Aorta (tissue), 5 donors: ENCODE data around the gene USP24. TPM values are rescaled to one million over a fixed set of nuclear protein-coding genes. Genes with fewer than 3 reads are reported as not detected.
A peak's percentile ranks its signal among the peaks of the same experiment; 100 is the strongest.

Source experiments
- ATAC-seq: fragments of 200-7000 bp; cut with Tn5 transposase; one replicate; pipeline ENCODE4 v1.9.1; 2022; ENCODE audit warnings: moderate library complexity; ENCODE audit not compliant: low FRiP score
- DNase-seq, 2 donors: peaks; one replicate each; pipeline ENCODE4 v3.0.0-alpha.2; 2020
- H3K27ac ChIP-seq, 2 donors: one replicate each; pipeline ENCODE4 v1.5.1; 2013; ENCODE audit warnings: low read length in 2 of 2, mild to moderate bottlenecking in 2 of 2, moderate library complexity in 2 of 2, control low read depth in 1 of 2, inconsistent platforms in 1 of 2, low read depth in 1 of 2
- H3K27me3 ChIP-seq, 2 donors: one replicate each; pipeline ENCODE4 v1.6.1; 2013; ENCODE audit warnings: control low read depth in 1 of 2, low read length in 1 of 2, mild to moderate bottlenecking in 1 of 2, moderate library complexity in 1 of 2; ENCODE audit not compliant: insufficient read depth in 2 of 2, control insufficient read depth in 1 of 2
- H3K36me3 ChIP-seq, 2 donors: one replicate each; pipeline ENCODE4 v1.6.1; 2013; ENCODE audit warnings: control low read depth in 1 of 2, low read length in 1 of 2, mild to moderate bottlenecking in 1 of 2; ENCODE audit not compliant: insufficient read depth in 2 of 2, control insufficient read depth in 1 of 2
- H3K4me1 ChIP-seq, 2 donors: one replicate each; pipeline ENCODE4 v1.6.1; 2013; ENCODE audit warnings: low read length in 2 of 2, control low read depth in 1 of 2, mild to moderate bottlenecking in 1 of 2, moderate library complexity in 1 of 2; ENCODE audit not compliant: insufficient read depth in 2 of 2, control insufficient read depth in 1 of 2
- H3K4me3 ChIP-seq, 2 donors: one replicate each; pipeline ENCODE4 v1.5.1; 2013; ENCODE audit warnings: low read length in 2 of 2, control low read depth in 1 of 2, mild to moderate bottlenecking in 1 of 2
- H3K9me3 ChIP-seq: one replicate; pipeline ENCODE4 v1.6.1; 2013; ENCODE audit warnings: mild to moderate bottlenecking, low read length; ENCODE audit not compliant: control insufficient read depth
- WGBS, 2 donors: extraction: QIAGEN DNeasy Blood & Tissue Kit; methylation state at CpG; one replicate each; pipeline ENCODE4 v1.1.7; 2013; 5-methylcytosine and 5-hydroxymethylcytosine counted together
- intact Hi-C, 2 donors: fragments of 100-400 bp; cut with DNase I; formaldehyde crosslinking; loops; one replicate each; pipeline versions ENCODE4 v1.14.2 to v1.15.0; 2022
- polyA plus RNA-seq, 2 donors: library from polyadenylated mRNA; stranded (reverse); fragments of 200-250 nt; gene quantifications; one replicate each; pipeline ENCODE4 v1.2.3, GENCODE V29; 2013
- total RNA-seq, 2 donors: library from RNA; stranded (reverse); fragmentation: NEBNext Ultra II Directional; extraction: Animal tissue kit (Norgen Biotek cat#: 25700); gene quantifications; one replicate each; pipeline ENCODE4 v1.2.1, GENCODE V29; 2021
- donor health status: healthy with polysubstance abuse.
- donor health status: Bipolar disorder and iron deficiency.
- donor health status: DM: no; HTN: no; CAD: no.
- donor health status: DM: no; HTN: no; CAD: no.
- donor health status: DM: yes; HTN: yes; CAD: no.

The USP24 gene
- total and polyA plus RNA-seq, 4 donors, result 4.4 to 54.4 (median 29.8) TPM

DNA sequence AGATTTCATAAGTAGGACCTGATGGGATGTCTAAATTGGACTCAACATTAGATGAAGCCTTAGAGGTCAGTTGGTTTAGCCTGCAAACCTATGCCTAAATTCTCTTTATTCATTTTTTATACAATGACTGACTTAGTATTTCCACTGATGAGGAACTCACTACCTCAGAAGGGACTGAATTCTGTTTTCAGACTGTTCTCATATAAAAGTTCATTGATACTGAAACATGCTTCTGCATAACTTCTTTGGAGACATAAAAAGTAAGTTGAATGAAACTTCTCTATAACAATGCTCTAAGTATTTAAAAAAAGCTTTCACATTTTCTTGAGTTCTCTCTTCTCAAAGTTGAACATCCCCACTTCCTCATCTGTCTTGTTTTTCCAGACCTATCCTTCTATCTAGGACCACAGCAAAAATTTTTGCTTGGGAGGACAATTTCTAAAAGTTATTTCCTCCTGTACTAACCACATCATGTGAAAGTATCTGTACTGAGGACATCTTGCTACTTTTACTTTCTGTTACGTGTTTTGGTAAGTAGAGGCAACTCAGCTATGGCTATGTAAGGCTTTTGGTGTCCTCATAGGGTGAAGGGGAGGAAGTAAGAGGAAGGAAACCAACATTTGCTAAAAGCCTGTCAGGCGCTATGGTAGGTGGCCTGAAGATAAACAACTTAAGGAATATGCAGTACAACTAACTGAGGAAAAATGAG lies 64.1 kb downstream of the USP24 start:
- Histone ChIP-seq H3K27ac (no peak overlapping the region), H3K4me1 (no peaks in the 10 kb centered on the region), H3K27me3 (no peaks in the 10 kb centered on the region), H3K36me3 (peaks cover 0 to 5% of the 10 kb centered on the region in 2 donors), H3K4me3 (no peak overlapping the region), H3K9me3 (no peaks in the 10 kb centered on the region)
- WGBS, 2 donors, result 93% methylated on average over 2 of the region's 2 CpGs
- intact Hi-C loops, result no loop called here
- DNase-seq (no peak), ATAC-seq (peak; percentile 48)

DNA sequence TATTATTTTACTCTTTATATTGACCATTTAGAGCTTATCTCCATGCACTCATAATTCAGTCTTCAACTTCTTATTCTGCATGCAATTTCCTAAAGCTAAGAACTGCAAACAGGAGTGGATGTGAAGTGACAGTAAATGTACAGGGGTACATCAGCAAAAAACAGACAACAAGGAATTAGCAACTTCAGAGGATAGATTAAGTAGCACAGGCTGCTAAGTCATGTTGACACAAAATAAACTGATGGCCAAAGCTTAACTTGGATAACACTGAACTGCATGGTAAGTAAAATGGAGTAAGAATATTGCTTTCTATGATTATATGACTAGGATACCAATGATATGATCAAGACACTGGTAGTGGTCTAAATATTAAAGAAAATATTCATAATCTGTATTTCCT lies 66.5 kb downstream of the USP24 start:
- Histone ChIP-seq H3K4me3 (no peak overlapping the region), H3K9me3 (no peaks in the 10 kb centered on the region), H3K27me3 (no peaks in the 10 kb centered on the region), H3K4me1 (no peaks in the 10 kb centered on the region), H3K36me3 (peaks cover 0 to 7% of the 10 kb centered on the region in 2 donors), H3K27ac (no peak overlapping the region)
- no peak for ATAC-seq
- intact Hi-C loops, result loop anchor here (10.0 kb wide), 3 partner anchors 66 to 1556 kb away; partner anchors contain the start of gene USP24 (in 1 of the 2)
- no peak for DNase-seq

GRCh38 chr1:55147524-55147923 lies 67.6 kb downstream of the USP24 start:
- Histone ChIP-seq H3K27me3 (no peaks in the 10 kb centered on the region), H3K9me3 (no peaks in the 10 kb centered on the region), H3K36me3 (peaks cover 0 to 5% of the 10 kb centered on the region in 2 donors), H3K4me1 (no peaks in the 10 kb centered on the region), H3K27ac (no peak overlapping the region), H3K4me3 (no peak overlapping the region)
- ATAC-seq, result no peak
- intact Hi-C loops, result loop anchor here (10.0 kb wide), 3 partner anchors 67 to 1557 kb away; partner anchors contain the start of gene USP24 (in 1 of the 2)
- DNase-seq, result no peak
- 86 to 87% methylated on average over 8 of the region's 8 CpGs for WGBS, 2 donors

- DNase-seq, result no peak
- Histone ChIP-seq H3K4me3 (no peak overlapping the region), H3K27ac (no peak overlapping the region), H3K9me3 (no peaks in the 10 kb centered on the region), H3K4me1 (no peaks in the 10 kb centered on the region), H3K27me3 (no peaks in the 10 kb centered on the region), H3K36me3 (peaks cover 0 to 4% of the 10 kb centered on the region in 2 donors)
- ATAC-seq, result no peak
- 59 to 64% methylated on average over 2 of the region's 2 CpGs for WGBS, 2 donors
- intact Hi-C loops, result loop anchor here (10.0 kb wide), 3 partner anchors 68 to 1558 kb away; partner anchors contain the start of gene USP24 (in 1 of the 2)
Observed at GRCh38 chr1:55146781-55147180, 68.4 kb downstream of the USP24 start.

DNA sequence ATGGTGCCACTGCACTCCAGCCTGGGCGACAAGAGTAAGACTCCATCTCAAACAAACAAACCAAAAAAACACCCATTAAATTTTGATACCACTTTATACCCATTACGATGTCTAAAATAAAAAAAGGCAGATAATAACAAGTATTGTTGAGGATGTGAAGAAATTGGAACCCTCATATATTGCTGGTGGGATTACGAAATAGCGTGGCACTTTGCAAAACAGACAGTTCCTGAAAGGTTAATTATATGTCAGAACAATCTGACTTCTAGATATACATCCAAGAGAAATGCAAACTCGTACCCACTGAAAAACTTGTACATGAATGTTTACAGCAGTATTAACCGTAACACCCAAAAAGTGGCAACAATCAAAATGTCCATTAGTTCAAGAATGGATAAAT lies 70.3 kb downstream of the USP24 start:
- no peak for ATAC-seq
- 97 to 98% methylated on average over 6 of the region's 6 CpGs for WGBS, 2 donors

GRCh38 chr1:55143684-55144083 lies 71.5 kb downstream of the USP24 start:
- no peak for ATAC-seq
- H3K27me3 ChIP-seq, result no peaks in the 10 kb centered on the region
- WGBS, 2 donors, result 88 to 91% methylated on average over 3 of the region's 3 CpGs
- no peaks in the 10 kb centered on the region for H3K4me1 ChIP-seq
- peaks cover 0 to 3% of the 10 kb centered on the region in 2 donors for H3K36me3 ChIP-seq
- no peak overlapping the region for H3K4me3 ChIP-seq
- no peak for DNase-seq
- intact Hi-C loops, result loop anchor here (10.0 kb wide), 3 partner anchors 71 to 1561 kb away; partner anchors contain the start of gene USP24 (in 1 of the 2)
- H3K9me3 ChIP-seq, result no peaks in the 10 kb centered on the region
- no peak overlapping the region for H3K27ac ChIP-seq

More for the DNA sequence above, 70.3 kb downstream of the USP24 start:
- Histone ChIP-seq H3K4me3 (no peak overlapping the region), H3K36me3 (peaks cover 0 to 3% of the 10 kb centered on the region in 2 donors), H3K9me3 (no peaks in the 10 kb centered on the region), H3K4me1 (no peaks in the 10 kb centered on the region), H3K27ac (no peak overlapping the region), H3K27me3 (no peaks in the 10 kb centered on the region)
- intact Hi-C loops, result loop anchor here (10.0 kb wide), 3 partner anchors 70 to 1560 kb away; partner anchors contain the start of gene USP24 (in 1 of the 2)
- no peak for DNase-seq

GRCh38 chr1:55141295-55141893 lies 73.8 kb downstream of the USP24 start:
- no peaks in the 10 kb centered on the region for H3K27me3 ChIP-seq
- WGBS, 2 donors, result 90 to 95% methylated on average over 1 of the region's 1 CpG
- intact Hi-C loops, result loop anchor here (2.0 to 10.0 kb wide), 4 partner anchors 73 to 1563 kb away; partner anchors contain the start of gene USP24 (in 1 of the 2)
- H3K36me3 ChIP-seq, result peaks cover 4 to 10% of the 10 kb centered on the region in 2 donors
- no peak overlapping the region for H3K27ac ChIP-seq
- DNase-seq (no peak), ATAC-seq (peak; percentile 48)
- H3K4me1 ChIP-seq, result no peaks in the 10 kb centered on the region
- no peaks in the 10 kb centered on the region for H3K9me3 ChIP-seq
- no peak overlapping the region for H3K4me3 ChIP-seq

- H3K4me3 ChIP-seq, result no peak overlapping the region
- no peaks in the 10 kb centered on the region for H3K9me3 ChIP-seq
- 1 to 2% methylated on average over 3 of the region's 3 CpGs for whole genome bisulfite sequencing, 2 donors
- H3K4me1 ChIP-seq, result no peaks in the 10 kb centered on the region
- ATAC-seq (peak; percentile 95), DNase-seq (peak in 1 of 2 donors; percentile 71)
- H3K36me3 ChIP-seq, result peaks cover 8 to 11% of the 10 kb centered on the region in 2 donors
- H3K27me3 ChIP-seq, result no peaks in the 10 kb centered on the region
- H3K27ac ChIP-seq, result no peak overlapping the region
- intact Hi-C loops, result loop anchor here (1.0 to 10.0 kb wide), 5 partner anchors 74 to 1564 kb away; partner anchors contain the start of gene USP24 (in 1 of the 2)
Observed at GRCh38 chr1:55140546-55140983, 74.6 kb downstream of the USP24 start.
